ENCODE results near the gene CHD6. TPM values are rescaled to one million over a fixed set of nuclear protein-coding genes. Genes with fewer than 3 reads are reported as not detected.

Gene CHD6
- total and polyA plus RNA-seq, 2 experiments from 2014 or later, result 41.0 to 158 TPM

DNA sequence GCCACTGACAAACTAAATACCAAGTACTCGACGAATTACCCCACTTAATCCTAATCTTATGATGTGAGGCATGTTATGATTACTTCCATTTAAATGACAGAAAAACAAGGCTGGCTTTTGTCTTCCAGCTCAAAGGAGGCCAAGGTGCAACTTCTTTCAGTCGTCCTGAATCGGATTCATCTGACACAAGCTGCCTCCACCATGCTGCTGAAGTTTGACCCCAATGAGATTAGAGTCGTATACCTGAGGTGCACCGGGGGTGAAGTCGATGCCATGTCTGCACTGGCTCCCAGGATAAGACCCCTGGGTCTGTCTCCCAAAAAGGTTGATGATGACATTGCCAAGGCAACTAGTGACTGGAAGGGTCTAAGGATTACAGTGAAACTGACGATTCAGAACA is 71.0 kb downstream of the CHD6 start:
- TF ChIP-seq POLR2AphosphoS5 (IDR thresholded peaks at IDR 0.05; ENCODE audit: low read depth) (no peak), EZH2 (IDR thresholded peaks at IDR 0.05; ENCODE audit: low read depth, unreplicated experiment) (no peak), ZNF331 (CRISPR knock-in tag; IDR thresholded peaks at IDR 0.05; ENCODE audit: low read depth) (no peak), NANOG (IDR thresholded peaks at IDR 0.05; ENCODE audit: borderline replicate concordance) (no peak), EZH2phosphoT487 (IDR thresholded peaks at IDR 0.05; ENCODE audit: unreplicated experiment) (no peak), STAT1 (IDR thresholded peaks at IDR 0.05; ENCODE audit: unreplicated experiment) (no peak), ZNF114 (CRISPR knock-in tag; IDR thresholded peaks at IDR 0.05) (no peak), JUNB (IDR thresholded peaks at IDR 0.05; ENCODE audit: unreplicated experiment) (no peak), CREB1 (CRISPR knock-in tag; IDR thresholded peaks at IDR 0.05; ENCODE audit: low read depth) (no peak)
- TF ChIP-seq, protein P1, sequence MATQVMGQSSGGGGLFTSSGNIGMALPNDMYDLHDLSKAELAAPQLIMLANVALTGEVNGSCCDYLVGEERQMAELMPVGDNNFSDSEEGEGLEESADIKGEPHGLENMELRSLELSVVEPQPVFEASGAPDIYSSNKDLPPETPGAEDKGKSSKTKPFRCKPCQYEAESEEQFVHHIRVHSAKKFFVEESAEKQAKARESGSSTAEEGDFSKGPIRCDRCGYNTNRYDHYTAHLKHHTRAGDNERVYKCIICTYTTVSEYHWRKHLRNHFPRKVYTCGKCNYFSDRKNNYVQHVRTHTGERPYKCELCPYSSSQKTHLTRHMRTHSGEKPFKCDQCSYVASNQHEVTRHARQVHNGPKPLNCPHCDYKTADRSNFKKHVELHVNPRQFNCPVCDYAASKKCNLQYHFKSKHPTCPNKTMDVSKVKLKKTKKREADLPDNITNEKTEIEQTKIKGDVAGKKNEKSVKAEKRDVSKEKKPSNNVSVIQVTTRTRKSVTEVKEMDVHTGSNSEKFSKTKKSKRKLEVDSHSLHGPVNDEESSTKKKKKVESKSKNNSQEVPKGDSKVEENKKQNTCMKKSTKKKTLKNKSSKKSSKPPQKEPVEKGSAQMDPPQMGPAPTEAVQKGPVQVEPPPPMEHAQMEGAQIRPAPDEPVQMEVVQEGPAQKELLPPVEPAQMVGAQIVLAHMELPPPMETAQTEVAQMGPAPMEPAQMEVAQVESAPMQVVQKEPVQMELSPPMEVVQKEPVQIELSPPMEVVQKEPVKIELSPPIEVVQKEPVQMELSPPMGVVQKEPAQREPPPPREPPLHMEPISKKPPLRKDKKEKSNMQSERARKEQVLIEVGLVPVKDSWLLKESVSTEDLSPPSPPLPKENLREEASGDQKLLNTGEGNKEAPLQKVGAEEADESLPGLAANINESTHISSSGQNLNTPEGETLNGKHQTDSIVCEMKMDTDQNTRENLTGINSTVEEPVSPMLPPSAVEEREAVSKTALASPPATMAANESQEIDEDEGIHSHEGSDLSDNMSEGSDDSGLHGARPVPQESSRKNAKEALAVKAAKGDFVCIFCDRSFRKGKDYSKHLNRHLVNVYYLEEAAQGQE (IDR thresholded peaks at IDR 0.05; ENCODE audit: unreplicated experiment), result no peak
- TF ChIP-seq, protein P2, sequence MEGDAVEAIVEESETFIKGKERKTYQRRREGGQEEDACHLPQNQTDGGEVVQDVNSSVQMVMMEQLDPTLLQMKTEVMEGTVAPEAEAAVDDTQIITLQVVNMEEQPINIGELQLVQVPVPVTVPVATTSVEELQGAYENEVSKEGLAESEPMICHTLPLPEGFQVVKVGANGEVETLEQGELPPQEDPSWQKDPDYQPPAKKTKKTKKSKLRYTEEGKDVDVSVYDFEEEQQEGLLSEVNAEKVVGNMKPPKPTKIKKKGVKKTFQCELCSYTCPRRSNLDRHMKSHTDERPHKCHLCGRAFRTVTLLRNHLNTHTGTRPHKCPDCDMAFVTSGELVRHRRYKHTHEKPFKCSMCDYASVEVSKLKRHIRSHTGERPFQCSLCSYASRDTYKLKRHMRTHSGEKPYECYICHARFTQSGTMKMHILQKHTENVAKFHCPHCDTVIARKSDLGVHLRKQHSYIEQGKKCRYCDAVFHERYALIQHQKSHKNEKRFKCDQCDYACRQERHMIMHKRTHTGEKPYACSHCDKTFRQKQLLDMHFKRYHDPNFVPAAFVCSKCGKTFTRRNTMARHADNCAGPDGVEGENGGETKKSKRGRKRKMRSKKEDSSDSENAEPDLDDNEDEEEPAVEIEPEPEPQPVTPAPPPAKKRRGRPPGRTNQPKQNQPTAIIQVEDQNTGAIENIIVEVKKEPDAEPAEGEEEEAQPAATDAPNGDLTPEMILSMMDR (conservative IDR thresholded peaks at IDR 0.05; ENCODE audit: low read depth in 2 of 2), result no peak
- TF ChIP-seq, protein P3, sequence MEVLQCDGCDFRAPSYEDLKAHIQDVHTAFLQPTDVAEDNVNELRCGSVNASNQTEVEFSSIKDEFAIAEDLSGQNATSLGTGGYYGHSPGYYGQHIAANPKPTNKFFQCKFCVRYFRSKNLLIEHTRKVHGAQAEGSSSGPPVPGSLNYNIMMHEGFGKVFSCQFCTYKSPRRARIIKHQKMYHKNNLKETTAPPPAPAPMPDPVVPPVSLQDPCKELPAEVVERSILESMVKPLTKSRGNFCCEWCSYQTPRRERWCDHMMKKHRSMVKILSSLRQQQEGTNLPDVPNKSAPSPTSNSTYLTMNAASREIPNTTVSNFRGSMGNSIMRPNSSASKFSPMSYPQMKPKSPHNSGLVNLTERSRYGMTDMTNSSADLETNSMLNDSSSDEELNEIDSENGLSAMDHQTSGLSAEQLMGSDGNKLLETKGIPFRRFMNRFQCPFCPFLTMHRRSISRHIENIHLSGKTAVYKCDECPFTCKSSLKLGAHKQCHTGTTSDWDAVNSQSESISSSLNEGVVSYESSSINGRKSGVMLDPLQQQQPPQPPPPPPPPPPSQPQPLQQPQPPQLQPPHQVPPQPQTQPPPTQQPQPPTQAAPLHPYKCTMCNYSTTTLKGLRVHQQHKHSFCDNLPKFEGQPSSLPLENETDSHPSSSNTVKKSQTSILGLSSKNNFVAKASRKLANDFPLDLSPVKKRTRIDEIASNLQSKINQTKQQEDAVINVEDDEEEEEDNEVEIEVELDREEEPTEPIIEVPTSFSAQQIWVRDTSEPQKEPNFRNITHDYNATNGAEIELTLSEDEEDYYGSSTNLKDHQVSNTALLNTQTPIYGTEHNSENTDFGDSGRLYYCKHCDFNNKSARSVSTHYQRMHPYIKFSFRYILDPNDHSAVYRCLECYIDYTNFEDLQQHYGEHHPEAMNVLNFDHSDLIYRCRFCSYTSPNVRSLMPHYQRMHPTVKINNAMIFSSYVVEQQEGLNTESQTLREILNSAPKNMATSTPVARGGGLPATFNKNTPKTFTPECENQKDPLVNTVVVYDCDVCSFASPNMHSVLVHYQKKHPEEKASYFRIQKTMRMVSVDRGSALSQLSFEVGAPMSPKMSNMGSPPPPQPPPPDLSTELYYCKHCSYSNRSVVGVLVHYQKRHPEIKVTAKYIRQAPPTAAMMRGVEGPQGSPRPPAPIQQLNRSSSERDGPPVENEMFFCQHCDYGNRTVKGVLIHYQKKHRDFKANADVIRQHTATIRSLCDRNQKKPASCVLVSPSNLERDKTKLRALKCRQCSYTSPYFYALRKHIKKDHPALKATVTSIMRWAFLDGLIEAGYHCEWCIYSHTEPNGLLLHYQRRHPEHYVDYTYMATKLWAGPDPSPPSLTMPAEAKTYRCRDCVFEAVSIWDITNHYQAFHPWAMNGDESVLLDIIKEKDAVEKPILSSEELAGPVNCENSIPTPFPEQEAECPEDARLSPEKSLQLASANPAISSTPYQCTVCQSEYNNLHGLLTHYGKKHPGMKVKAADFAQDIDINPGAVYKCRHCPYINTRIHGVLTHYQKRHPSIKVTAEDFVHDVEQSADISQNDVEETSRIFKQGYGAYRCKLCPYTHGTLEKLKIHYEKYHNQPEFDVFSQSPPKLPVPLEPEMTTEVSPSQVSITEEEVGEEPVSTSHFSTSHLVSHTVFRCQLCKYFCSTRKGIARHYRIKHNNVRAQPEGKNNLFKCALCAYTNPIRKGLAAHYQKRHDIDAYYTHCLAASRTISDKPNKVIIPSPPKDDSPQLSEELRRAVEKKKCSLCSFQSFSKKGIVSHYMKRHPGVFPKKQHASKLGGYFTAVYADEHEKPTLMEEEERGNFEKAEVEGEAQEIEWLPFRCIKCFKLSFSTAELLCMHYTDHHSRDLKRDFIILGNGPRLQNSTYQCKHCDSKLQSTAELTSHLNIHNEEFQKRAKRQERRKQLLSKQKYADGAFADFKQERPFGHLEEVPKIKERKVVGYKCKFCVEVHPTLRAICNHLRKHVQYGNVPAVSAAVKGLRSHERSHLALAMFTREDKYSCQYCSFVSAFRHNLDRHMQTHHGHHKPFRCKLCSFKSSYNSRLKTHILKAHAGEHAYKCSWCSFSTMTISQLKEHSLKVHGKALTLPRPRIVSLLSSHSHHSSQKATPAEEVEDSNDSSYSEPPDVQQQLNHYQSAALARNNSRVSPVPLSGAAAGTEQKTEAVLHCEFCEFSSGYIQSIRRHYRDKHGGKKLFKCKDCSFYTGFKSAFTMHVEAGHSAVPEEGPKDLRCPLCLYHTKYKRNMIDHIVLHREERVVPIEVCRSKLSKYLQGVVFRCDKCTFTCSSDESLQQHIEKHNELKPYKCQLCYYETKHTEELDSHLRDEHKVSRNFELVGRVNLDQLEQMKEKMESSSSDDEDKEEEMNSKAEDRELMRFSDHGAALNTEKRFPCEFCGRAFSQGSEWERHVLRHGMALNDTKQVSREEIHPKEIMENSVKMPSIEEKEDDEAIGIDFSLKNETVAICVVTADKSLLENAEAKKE (CRISPR knock-in tag; IDR thresholded peaks at IDR 0.05), result no peak
- TF ChIP-seq, protein P4, sequence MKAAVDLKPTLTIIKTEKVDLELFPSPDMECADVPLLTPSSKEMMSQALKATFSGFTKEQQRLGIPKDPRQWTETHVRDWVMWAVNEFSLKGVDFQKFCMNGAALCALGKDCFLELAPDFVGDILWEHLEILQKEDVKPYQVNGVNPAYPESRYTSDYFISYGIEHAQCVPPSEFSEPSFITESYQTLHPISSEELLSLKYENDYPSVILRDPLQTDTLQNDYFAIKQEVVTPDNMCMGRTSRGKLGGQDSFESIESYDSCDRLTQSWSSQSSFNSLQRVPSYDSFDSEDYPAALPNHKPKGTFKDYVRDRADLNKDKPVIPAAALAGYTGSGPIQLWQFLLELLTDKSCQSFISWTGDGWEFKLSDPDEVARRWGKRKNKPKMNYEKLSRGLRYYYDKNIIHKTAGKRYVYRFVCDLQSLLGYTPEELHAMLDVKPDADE (IDR thresholded peaks at IDR 0.05), result no peak
- H3F3A ChIP-seq (replicated peaks; ENCODE audit: low read depth), result no peaks in the 10 kb centered on the region
- no peak overlapping the region for H3K4me3 Mint-ChIP-seq
- H3K4me1 Mint-ChIP-seq, result peaks cover 14% of the 10 kb centered on the region; the same call in 2 of the 3 replicates
- peaks cover under 1% of the 10 kb centered on the region for H3K27me3 Mint-ChIP-seq (ENCODE audit: insufficient read depth, low read depth, poor library complexity)
- peaks cover 13% of the 10 kb centered on the region; the same call in 1 of the 2 replicates for H4K20me1 ChIP-seq (replicated peaks; ENCODE audit: insufficient read depth)
- H3K27ac Mint-ChIP-seq, result no peak overlapping the region
- H3K36me3 Mint-ChIP-seq (ENCODE audit: low read depth), result peaks cover 20% of the 10 kb centered on the region
- no peaks in the 10 kb centered on the region for H3K27me3 ChIP-seq (ENCODE audit: insufficient read depth)
- no peak overlapping the region for H2AFZ ChIP-seq
- no peaks in the 10 kb centered on the region for H3K36me3 ChIP-seq (ENCODE audit: insufficient read depth)
- peaks cover 97% of the 10 kb centered on the region for H3K79me2 ChIP-seq (replicated peaks; ENCODE audit: insufficient read depth)
- no peak for ATAC-seq
- peaks cover 8% of the 10 kb centered on the region; the same call in 1 of the 2 replicates for H3K4me1 ChIP-seq (ENCODE audit: insufficient read depth)
- H3K4me2 ChIP-seq, result no peak overlapping the region
- H3K27ac ChIP-seq (ENCODE audit: low read depth), result no peak overlapping the region
- no peak for DNase-seq (ENCODE audit: low spot score)
- H3K9me2 ChIP-seq (ENCODE audit: insufficient read depth), result no peaks in the 10 kb centered on the region
- no peak overlapping the region for H3K4me3 ChIP-seq
- peaks cover 12% of the 10 kb centered on the region; the same call in 2 of the 3 replicates for H3K9me3 Mint-ChIP-seq
